OCI-LY3 (cell line): ENCODE measurements around the gene STK39.

Experiments used
- EZH2phosphoT487 ChIP-seq: fragments of 200-600 bp; shearing (Covaris generic); IDR thresholded peaks from 2 replicates; pipeline ENCODE4 v1.6.1; 2018; ENCODE audit warnings: antibody characterized with exemption, mixed run types, low read depth
- TF ChIP-seq, protein P1 (sequence below): fragments of 200-600, 300-600 bp; sonication (generic); IDR thresholded peaks from 2 replicates; pipeline ENCODE4 v1.5.1; 2014; ENCODE audit warnings: antibody characterized with exemption, low read length, low read depth

DNA sequence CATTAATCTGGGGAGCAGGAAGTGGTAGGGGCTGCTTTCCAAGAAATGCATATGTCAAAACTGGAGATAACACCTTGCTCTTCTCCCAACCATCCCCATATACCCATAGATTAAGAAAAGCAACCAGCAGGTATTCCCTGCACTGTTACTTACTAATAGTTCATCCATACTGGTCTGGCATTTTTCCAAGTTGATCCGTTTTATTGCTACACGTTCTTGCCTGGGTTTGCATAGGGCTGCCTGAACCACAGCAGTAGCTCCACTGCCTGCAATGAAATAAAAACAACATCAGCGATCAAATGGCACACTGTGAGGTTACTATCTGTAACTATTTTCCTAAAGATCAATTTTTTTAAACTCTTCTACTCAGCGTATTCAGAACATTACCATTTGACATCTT is 65.6 kb downstream of the STK39 start:
- TF ChIP-seq, protein P1, sequence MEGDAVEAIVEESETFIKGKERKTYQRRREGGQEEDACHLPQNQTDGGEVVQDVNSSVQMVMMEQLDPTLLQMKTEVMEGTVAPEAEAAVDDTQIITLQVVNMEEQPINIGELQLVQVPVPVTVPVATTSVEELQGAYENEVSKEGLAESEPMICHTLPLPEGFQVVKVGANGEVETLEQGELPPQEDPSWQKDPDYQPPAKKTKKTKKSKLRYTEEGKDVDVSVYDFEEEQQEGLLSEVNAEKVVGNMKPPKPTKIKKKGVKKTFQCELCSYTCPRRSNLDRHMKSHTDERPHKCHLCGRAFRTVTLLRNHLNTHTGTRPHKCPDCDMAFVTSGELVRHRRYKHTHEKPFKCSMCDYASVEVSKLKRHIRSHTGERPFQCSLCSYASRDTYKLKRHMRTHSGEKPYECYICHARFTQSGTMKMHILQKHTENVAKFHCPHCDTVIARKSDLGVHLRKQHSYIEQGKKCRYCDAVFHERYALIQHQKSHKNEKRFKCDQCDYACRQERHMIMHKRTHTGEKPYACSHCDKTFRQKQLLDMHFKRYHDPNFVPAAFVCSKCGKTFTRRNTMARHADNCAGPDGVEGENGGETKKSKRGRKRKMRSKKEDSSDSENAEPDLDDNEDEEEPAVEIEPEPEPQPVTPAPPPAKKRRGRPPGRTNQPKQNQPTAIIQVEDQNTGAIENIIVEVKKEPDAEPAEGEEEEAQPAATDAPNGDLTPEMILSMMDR: no peak
- TF ChIP-seq EZH2phosphoT487: no peak
